ENCODE measurements around the gene EML5.

The EML5 gene

DNA sequence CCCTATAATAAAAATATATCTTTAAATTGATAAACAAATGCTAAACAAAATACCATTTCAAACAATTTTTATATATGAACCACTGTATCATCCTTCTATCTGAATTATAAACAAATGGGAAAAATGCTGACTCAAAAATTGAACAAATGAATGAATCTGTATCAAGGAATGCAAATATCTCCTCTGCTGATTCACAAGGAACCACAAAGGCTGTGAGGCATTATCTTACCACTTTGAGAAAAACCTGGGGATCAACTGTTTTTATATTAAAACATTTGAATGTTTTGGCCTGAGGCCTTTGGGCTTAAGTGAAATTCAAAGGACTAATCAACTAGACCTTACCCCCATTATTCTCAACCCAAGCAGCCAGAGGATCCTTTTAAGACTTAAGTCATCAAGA, 86.3 kb downstream of the EML5 start:
- Mint-ChIP-seq H3K27me3 (no peaks in the 10 kb centered on the region), H3K4me3 (no peak overlapping the region), H3K9me3 (no peaks in the 10 kb centered on the region), H3K27ac (no peak overlapping the region), H3K36me3 (peaks cover 22% of the 10 kb centered on the region), H3K4me1 (no peaks in the 10 kb centered on the region)
- no peak for ATAC-seq

DNA sequence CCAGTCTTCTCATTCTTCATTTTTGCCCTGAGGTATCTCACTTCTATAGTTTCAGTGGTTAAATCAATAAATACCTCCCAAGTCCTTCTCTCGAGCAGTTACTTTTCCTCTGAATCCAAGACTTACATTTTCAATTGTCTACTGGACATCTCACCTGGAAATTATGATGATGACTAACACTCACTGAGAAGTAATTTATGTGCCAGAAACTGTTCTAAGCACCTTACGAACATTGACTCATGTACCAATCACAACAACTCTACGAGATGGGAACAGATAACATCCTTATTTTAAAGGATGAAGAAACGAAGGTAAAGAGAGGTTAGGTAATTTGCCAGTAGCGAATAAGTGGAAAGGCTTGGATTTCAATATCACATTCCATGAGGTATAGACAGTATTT, 94.1 kb downstream of the EML5 start:
- no peak for ATAC-seq

DNA sequence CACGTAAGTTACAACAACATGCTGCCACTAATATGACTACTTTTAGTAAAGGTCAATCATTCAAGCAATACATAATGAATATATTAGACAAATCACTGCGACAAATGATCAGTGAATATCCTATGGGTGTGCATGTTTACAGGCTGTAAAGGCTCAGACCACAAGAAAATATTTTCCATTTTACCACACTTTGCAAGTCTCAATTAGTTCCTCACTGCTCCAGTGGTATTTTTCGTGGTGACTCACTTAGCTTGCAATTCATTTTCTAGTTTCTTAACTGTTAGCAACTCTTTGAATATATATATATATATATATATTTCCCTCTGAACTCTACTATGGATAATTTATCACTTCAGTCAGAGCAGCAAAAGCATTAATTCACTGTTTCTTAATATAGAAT, 96.9 kb downstream of the EML5 start:
- no peaks in the 10 kb centered on the region for H3K9me3 Mint-ChIP-seq
- no peak overlapping the region for H3K4me3 Mint-ChIP-seq
- no peak for ATAC-seq
- H3K27ac Mint-ChIP-seq: no peak overlapping the region
- H3K4me1 Mint-ChIP-seq: no peaks in the 10 kb centered on the region
- no peaks in the 10 kb centered on the region for H3K27me3 Mint-ChIP-seq
- peaks cover 21% of the 10 kb centered on the region for H3K36me3 Mint-ChIP-seq

More for the DNA sequence above, 94.1 kb downstream of the EML5 start:
- no peaks in the 10 kb centered on the region for H3K9me3 Mint-ChIP-seq
- H3K4me1 Mint-ChIP-seq: no peaks in the 10 kb centered on the region
- peaks cover 23% of the 10 kb centered on the region for H3K36me3 Mint-ChIP-seq
- no peak overlapping the region for H3K27ac Mint-ChIP-seq
- no peak overlapping the region for H3K4me3 Mint-ChIP-seq
- no peaks in the 10 kb centered on the region for H3K27me3 Mint-ChIP-seq

DNA sequence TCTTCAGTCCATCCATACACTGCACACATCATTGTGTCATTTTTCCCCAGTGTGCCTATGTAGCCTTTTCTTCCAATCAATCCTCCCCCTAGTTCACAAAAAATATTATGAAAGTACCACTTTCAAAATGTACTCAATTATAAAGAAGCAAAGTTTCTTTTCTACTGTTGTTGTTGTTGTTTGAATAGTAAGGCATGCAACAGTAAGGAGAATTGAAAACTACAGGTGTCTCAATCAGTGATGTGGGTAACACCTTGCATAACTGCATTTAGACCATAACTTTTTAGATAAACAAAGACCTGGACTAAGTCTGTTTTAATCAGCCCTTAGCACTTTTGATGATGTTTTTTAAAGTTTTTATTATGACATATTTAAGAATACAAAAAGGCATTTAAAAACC, 104.4 kb downstream of the EML5 start:
- H3K4me1 Mint-ChIP-seq: no peaks in the 10 kb centered on the region
- peaks cover 21% of the 10 kb centered on the region for H3K36me3 Mint-ChIP-seq
- no peaks in the 10 kb centered on the region for H3K27me3 Mint-ChIP-seq
- no peak overlapping the region for H3K27ac Mint-ChIP-seq
- no peak overlapping the region for H3K4me3 Mint-ChIP-seq
- ATAC-seq: no peak
- no peaks in the 10 kb centered on the region for H3K9me3 Mint-ChIP-seq

DNA sequence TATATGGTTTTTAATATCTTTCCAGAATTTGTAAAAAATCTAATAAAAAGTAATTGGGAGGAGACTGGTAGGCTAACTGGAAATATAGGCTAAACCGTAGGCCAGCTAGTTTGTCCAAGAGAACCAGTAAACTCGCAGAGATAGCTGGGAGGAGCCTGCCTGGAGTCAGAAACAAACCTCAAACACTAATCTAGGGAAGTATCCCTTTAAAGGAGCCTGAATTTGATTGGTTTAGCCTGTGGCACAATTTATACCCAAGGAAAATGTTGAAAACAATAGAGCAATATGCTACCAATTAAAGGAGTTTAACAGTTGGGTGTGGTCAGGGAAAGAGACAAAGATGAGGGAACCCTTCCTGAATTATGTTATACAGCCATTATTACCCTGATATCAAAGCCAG, 109.6 kb downstream of the EML5 start:
- Mint-ChIP-seq H3K27me3 (no peaks in the 10 kb centered on the region), H3K4me3 (no peak overlapping the region), H3K27ac (no peak overlapping the region), H3K4me1 (no peaks in the 10 kb centered on the region), H3K9me3 (no peaks in the 10 kb centered on the region), H3K36me3 (peaks cover 30% of the 10 kb centered on the region)
- ATAC-seq: no peak

DNA sequence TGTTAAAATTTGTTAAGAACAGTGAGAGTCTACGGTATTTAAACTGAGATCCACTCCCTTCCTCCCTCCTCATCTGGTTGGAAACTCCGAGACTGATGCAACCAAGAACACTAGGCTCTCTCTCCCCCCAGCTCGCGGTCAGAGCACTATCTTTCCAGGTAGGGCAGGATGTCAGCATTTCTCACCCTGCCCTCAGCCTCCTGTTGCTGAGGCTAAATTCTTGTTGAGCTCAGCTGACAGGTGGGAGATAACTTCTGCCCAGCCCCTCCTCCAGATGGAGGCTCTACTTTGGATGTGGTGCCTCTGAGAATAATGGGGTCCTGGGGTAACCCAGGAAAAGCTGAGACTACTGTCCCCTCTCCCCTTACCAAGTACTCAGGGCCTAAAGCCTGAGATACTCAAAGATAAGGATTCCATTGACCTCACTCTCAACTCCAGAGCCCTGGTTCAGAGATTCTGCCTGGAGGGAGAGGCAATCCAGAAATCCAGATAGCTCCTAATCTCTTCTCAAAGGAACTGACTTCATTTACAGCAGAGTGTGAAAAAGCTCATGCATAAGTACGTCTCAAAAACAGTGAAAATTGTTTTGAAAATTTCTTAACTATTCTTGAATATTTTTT, 110.1 kb downstream of the EML5 start:
- Mint-ChIP-seq H3K9me3 (no peaks in the 10 kb centered on the region), H3K4me3 (no peak overlapping the region), H3K36me3 (peaks cover 33% of the 10 kb centered on the region), H3K27ac (no peak overlapping the region), H3K4me1 (no peaks in the 10 kb centered on the region), H3K27me3 (no peaks in the 10 kb centered on the region)
- no peak for ATAC-seq

DNA sequence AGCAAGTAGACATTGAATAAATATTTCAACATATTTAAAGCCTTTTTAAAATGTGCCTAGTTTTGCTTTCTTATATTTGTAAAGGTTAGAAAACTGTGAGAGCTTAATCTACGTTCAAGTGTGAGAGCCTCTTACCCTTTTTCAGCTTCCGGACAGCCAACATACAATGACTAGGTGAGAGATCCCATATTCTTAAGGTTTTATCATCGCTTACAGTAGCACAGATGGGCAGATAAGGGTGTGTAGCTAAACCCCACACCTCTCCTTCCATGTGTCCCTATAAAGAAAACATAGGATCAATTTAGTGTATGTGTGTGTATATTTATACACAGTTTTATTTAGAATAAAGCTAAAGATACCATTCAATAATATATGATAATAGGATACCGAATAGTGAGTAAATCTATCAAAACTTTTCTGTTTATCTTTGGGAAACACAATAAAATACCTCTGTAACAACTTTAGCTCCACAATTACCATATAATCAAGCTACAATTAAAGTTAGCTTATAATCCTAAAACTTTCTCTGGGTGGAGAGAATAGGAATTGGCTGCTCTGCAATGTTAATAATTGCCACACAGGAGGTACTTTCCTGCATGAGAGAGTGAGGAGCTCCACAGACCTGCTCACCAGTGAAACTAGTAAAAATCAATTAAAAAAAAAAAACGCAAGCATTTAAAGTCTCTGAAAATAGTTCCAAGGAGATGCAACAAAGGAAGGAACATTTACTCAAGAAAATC, 110.8 kb downstream of the EML5 start:
- peaks cover 40% of the 10 kb centered on the region for H3K36me3 Mint-ChIP-seq
- no peaks in the 10 kb centered on the region for H3K9me3 Mint-ChIP-seq
- no peak overlapping the region for H3K4me3 Mint-ChIP-seq
- H3K4me1 Mint-ChIP-seq: no peaks in the 10 kb centered on the region
- ATAC-seq: no peak
- H3K27ac Mint-ChIP-seq: no peak overlapping the region
- H3K27me3 Mint-ChIP-seq: no peaks in the 10 kb centered on the region

DNA sequence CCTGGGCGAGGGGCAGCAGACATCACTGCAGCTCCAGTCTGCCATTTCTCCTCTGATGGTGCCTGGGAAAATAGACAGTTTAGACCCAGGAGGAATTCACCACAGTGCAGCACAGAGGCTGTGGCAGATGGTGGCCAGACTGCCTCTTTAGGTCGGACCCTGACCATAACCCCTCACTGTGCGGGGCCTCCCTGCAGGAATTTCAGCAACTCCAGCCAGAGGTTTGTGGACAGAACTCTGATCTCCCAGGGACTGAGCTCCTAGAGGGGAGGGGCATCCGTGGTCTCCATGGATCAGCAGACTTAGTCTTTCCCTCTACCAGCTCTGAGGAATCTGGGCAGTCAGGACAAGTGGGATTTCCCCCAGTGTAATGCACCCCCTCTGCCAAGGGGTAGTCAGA, 123.4 kb downstream of the EML5 start:
- ATAC-seq: no peak
- peaks cover 41% of the 10 kb centered on the region for H3K36me3 Mint-ChIP-seq
- no peaks in the 10 kb centered on the region for H3K27me3 Mint-ChIP-seq
- H3K27ac Mint-ChIP-seq: no peak overlapping the region
- peaks cover 14% of the 10 kb centered on the region for H3K9me3 Mint-ChIP-seq
- no peak overlapping the region for H3K4me3 Mint-ChIP-seq
- H3K4me1 Mint-ChIP-seq: peaks cover 41% of the 10 kb centered on the region

DNA sequence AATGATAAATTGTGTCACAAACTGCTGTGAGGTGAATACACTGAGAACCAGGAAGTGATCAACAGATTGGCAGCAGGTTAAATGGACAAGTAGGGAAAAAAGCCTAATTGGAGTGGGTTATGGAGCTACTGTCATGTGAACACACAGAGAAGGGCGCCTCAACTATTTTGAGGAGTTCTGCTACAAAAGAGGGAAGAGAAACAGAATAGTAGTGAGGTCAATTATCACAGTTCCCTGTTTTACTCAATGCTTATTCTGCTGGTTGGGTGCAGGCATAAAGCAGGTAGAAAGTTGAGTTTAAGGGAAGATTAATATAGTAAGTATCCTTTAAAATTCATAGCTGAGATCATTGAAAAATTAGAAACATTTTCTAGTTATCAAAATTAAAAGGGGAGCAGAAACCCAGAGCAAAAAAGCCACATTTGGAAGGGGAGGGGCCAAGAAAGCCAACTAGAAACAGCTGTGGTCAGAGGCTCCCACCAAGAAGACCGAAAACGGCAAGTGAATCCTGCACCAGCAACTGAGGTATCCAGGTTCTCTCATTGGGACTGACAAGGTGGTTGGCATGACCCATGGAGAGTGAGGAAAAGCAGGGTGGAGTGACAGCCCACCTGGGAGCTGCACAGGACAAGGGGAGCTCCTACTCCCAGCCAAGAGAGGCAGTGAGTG, 124.2 kb downstream of the EML5 start:
- Mint-ChIP-seq H3K36me3 (peaks cover 34% of the 10 kb centered on the region), H3K4me1 (peaks cover 41% of the 10 kb centered on the region), H3K27me3 (no peaks in the 10 kb centered on the region), H3K4me3 (peak overlapping the region; percentile 58), H3K9me3 (peaks cover 14% of the 10 kb centered on the region), H3K27ac (peak overlapping the region; percentile 61)
- ATAC-seq: peak; percentile 86

DNA sequence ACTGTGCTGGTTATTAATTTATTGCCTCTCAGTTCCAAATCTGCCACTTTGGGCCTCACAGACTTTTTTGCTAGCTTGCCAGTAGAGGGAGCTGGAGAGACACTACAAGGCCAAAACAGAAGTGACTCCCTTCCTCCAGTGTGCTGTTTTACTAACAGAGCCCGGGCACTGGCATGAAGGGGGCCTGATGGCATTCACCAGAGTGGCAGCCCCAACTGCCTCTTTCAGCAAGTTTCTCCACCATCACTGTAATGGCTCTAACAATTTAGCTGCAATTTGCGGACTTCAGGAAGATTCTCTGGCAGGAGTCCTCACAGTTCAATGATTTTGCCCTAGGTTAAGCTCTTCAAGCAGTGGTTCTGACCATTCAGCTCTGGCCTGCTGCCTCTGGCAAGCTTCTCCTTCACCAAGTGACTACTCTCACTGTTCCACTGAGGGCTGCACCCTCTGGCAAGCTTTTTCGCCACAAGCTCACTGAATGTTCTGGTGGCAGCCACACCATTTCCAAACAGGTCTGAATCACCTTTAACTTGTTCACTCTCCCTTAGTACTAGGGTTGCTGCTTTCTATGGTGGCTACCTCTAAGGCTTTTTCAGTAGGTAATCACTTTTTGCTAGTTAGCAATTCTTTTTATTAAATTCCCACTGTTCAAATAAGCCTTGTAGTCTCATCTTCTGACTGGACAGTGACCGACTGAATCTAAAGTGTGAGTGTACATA, 125.0 kb downstream of the EML5 start:
- H3K4me3 Mint-ChIP-seq: peak overlapping the region; percentile 58
- peak overlapping the region; percentile 61 for H3K27ac Mint-ChIP-seq
- H3K36me3 Mint-ChIP-seq: peaks cover 25% of the 10 kb centered on the region
- ATAC-seq: peak; percentile 87
- H3K4me1 Mint-ChIP-seq: peaks cover 41% of the 10 kb centered on the region
- peaks cover 14% of the 10 kb centered on the region for H3K9me3 Mint-ChIP-seq
- no peaks in the 10 kb centered on the region for H3K27me3 Mint-ChIP-seq

DNA sequence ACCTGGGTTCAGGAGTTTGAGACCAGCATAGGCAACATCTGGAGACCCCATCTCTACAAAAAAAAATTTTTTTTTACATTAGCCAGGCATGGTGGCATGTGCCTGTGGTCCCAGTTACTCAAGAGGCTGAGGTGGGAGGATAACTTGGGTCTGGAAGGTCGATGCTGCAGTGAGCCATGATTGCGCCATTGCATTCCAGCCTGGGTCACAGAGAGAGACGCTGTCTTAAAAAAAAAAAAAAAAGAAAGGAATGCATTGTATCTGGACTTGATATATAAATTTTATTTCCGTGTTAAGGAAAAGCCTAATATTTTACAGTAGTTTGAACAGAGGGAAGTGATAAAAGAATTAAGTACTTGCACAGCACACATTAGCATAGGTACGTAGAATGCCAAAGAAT, 132.7 kb downstream of the EML5 start:
- Mint-ChIP-seq H3K4me1 (no peaks in the 10 kb centered on the region), H3K9me3 (peaks cover 6% of the 10 kb centered on the region), H3K27me3 (no peaks in the 10 kb centered on the region), H3K4me3 (no peak overlapping the region), H3K27ac (no peak overlapping the region), H3K36me3 (peaks cover 46% of the 10 kb centered on the region)
- no peak for ATAC-seq

DNA sequence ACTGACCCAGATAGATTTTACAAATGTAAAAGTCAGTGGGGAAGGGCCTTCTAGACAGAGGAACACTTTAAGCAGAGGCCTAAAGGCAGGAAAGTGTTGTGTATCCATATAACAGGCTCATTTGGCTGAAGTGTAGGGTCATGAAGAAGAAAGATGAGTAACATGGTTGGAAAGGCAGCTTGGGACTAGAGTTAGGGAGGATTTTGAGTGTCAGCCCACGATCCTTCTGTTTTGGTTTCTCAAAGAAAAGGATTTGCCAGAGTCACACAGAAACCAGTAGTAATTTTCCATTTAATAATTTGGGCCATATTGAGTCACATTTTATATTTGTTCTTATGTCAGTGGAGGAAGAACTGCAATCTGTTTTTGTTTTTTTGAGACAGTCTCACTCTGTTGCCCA, 153.5 kb downstream of the EML5 start:
- H3K9me3 Mint-ChIP-seq: peaks cover 13% of the 10 kb centered on the region
- H3K4me3 Mint-ChIP-seq: no peak overlapping the region
- H3K27me3 Mint-ChIP-seq: no peaks in the 10 kb centered on the region
- ATAC-seq: no peak
- no peaks in the 10 kb centered on the region for H3K4me1 Mint-ChIP-seq
- H3K36me3 Mint-ChIP-seq: peaks cover 70% of the 10 kb centered on the region
- no peak overlapping the region for H3K27ac Mint-ChIP-seq

DNA sequence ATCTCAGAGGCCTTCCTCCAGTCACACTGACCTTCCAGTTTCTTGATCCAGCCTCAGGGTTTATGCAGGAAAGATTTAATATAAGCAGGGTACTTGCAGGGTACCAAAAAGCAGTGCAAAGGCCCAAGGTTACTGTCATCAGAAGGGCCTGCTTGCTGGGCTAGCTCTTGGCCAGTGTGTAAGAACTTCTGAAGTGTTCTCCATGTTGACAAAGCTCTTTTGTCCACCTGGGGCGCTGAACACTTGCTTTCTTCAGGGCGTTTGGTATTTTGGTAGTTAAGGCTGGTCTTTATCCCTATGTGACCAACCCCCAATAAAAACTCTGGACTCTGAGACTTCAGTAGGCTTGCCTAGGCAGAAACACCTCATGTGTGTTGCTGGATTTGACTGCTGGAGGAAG, 160.2 kb downstream of the EML5 start:
- H3K9me3 Mint-ChIP-seq: no peaks in the 10 kb centered on the region
- H3K4me1 Mint-ChIP-seq: no peaks in the 10 kb centered on the region
- no peak overlapping the region for H3K4me3 Mint-ChIP-seq
- no peak for ATAC-seq
- H3K27ac Mint-ChIP-seq: no peak overlapping the region
- H3K36me3 Mint-ChIP-seq: peaks cover 27% of the 10 kb centered on the region
- no peaks in the 10 kb centered on the region for H3K27me3 Mint-ChIP-seq

DNA sequence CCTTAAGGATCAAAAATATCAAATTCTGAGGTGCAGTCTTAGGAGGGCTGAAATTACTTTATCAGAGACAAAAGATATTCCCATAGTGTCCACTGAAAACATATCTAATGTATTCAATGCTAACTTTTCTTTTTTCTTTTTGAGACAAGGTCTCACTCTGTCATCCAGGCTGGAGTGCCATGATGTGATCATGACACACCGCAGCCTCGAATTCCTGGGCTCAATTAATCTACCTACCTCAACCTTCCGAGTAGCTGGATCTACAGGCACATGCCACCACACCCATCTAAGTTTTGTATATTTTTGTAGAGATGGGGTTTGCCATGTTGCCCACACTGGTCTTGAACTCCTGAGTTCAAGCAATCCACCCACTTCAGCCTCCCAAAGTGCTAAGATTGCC, 161.7 kb downstream of the EML5 start:
- H3K4me3 Mint-ChIP-seq: no peak overlapping the region
- H3K27me3 Mint-ChIP-seq: no peaks in the 10 kb centered on the region
- H3K4me1 Mint-ChIP-seq: no peaks in the 10 kb centered on the region
- H3K9me3 Mint-ChIP-seq: no peaks in the 10 kb centered on the region
- H3K36me3 Mint-ChIP-seq: peaks cover 13% of the 10 kb centered on the region
- ATAC-seq: no peak
- H3K27ac Mint-ChIP-seq: no peak overlapping the region

DNA sequence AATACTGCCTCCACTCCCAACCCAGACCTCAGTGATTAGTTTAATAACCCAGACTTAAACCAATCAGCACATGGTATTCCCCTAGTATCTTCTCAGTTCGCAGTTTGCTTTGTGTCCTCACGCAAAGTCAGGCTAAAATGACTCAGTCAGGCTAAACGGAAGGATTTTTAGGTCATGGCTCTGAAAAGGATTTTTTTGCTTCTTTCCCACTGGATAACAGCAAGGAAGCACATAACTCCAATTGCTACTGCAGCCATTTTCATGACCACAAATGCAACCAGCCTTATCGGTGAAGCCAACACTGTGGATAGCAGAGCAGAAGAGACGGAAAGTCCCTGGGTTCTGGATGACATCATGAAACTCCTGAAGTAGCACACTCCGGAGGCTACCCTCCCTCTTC, 162.2 kb downstream of the EML5 start:
- ATAC-seq: no peak
- Mint-ChIP-seq H3K4me1 (no peaks in the 10 kb centered on the region), H3K27me3 (no peaks in the 10 kb centered on the region), H3K27ac (no peak overlapping the region), H3K4me3 (no peak overlapping the region), H3K9me3 (no peaks in the 10 kb centered on the region), H3K36me3 (peaks cover 13% of the 10 kb centered on the region)
